ENCODE results near the gene OXNAD1.

DNA sequence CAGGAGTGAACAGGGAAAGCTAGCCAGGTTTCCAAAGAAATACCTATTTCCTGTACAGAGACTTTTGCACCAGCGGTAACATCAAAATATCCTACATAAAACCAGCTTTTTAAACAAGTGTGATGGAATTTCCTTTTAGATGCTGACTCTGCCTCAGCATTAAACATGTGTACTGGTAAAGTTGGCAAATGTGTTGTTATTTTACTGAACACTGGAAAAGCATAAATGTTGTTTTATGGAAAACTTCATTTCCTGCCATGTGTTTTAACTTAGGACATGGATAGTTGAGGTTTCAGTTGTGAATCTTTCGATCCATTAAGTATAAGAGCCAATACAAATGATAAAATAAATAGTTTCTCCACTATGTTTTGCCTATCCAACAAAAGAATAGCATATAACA, 15.7 kb downstream of the OXNAD1 start:
- TF ChIP-seq, protein P1, sequence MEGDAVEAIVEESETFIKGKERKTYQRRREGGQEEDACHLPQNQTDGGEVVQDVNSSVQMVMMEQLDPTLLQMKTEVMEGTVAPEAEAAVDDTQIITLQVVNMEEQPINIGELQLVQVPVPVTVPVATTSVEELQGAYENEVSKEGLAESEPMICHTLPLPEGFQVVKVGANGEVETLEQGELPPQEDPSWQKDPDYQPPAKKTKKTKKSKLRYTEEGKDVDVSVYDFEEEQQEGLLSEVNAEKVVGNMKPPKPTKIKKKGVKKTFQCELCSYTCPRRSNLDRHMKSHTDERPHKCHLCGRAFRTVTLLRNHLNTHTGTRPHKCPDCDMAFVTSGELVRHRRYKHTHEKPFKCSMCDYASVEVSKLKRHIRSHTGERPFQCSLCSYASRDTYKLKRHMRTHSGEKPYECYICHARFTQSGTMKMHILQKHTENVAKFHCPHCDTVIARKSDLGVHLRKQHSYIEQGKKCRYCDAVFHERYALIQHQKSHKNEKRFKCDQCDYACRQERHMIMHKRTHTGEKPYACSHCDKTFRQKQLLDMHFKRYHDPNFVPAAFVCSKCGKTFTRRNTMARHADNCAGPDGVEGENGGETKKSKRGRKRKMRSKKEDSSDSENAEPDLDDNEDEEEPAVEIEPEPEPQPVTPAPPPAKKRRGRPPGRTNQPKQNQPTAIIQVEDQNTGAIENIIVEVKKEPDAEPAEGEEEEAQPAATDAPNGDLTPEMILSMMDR (CRISPR knock-in tag; IDR thresholded peaks at IDR 0.05), result no peak
- no peak for TF ChIP-seq BRD4 (CRISPR knock-in tag; IDR thresholded peaks at IDR 0.05)
- TF ChIP-seq ZNF598 (CRISPR knock-in tag; IDR thresholded peaks at IDR 0.05; ENCODE audit: borderline replicate concordance), result no peak
- no peak for TF ChIP-seq FOXK1 (CRISPR knock-in tag; IDR thresholded peaks at IDR 0.05; ENCODE audit: borderline replicate concordance, low read depth)
- TF ChIP-seq REPIN1 (CRISPR knock-in tag; IDR thresholded peaks at IDR 0.05; ENCODE audit: borderline replicate concordance, low read depth), result no peak
- TF ChIP-seq, protein P2, sequence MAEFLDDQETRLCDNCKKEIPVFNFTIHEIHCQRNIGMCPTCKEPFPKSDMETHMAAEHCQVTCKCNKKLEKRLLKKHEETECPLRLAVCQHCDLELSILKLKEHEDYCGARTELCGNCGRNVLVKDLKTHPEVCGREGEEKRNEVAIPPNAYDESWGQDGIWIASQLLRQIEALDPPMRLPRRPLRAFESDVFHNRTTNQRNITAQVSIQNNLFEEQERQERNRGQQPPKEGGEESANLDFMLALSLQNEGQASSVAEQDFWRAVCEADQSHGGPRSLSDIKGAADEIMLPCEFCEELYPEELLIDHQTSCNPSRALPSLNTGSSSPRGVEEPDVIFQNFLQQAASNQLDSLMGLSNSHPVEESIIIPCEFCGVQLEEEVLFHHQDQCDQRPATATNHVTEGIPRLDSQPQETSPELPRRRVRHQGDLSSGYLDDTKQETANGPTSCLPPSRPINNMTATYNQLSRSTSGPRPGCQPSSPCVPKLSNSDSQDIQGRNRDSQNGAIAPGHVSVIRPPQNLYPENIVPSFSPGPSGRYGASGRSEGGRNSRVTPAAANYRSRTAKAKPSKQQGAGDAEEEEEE (CRISPR knock-in tag; IDR thresholded peaks at IDR 0.05; ENCODE audit: borderline replicate concordance), result no peak
- TF ChIP-seq, protein P3, sequence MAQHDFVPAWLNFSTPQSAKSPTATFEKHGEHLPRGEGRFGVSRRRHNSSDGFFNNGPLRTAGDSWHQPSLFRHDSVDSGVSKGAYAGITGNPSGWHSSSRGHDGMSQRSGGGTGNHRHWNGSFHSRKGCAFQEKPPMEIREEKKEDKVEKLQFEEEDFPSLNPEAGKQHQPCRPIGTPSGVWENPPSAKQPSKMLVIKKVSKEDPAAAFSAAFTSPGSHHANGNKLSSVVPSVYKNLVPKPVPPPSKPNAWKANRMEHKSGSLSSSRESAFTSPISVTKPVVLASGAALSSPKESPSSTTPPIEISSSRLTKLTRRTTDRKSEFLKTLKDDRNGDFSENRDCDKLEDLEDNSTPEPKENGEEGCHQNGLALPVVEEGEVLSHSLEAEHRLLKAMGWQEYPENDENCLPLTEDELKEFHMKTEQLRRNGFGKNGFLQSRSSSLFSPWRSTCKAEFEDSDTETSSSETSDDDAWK (CRISPR knock-in tag; IDR thresholded peaks at IDR 0.05), result no peak
- TF ChIP-seq, protein P4, sequence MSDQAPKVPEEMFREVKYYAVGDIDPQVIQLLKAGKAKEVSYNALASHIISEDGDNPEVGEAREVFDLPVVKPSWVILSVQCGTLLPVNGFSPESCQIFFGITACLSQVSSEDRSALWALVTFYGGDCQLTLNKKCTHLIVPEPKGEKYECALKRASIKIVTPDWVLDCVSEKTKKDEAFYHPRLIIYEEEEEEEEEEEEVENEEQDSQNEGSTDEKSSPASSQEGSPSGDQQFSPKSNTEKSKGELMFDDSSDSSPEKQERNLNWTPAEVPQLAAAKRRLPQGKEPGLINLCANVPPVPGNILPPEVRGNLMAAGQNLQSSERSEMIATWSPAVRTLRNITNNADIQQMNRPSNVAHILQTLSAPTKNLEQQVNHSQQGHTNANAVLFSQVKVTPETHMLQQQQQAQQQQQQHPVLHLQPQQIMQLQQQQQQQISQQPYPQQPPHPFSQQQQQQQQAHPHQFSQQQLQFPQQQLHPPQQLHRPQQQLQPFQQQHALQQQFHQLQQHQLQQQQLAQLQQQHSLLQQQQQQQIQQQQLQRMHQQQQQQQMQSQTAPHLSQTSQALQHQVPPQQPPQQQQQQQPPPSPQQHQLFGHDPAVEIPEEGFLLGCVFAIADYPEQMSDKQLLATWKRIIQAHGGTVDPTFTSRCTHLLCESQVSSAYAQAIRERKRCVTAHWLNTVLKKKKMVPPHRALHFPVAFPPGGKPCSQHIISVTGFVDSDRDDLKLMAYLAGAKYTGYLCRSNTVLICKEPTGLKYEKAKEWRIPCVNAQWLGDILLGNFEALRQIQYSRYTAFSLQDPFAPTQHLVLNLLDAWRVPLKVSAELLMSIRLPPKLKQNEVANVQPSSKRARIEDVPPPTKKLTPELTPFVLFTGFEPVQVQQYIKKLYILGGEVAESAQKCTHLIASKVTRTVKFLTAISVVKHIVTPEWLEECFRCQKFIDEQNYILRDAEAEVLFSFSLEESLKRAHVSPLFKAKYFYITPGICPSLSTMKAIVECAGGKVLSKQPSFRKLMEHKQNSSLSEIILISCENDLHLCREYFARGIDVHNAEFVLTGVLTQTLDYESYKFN (CRISPR knock-in tag; conservative IDR thresholded peaks at IDR 0.05), result no peak
- no peak for TF ChIP-seq ZNF550 (CRISPR knock-in tag; IDR thresholded peaks at IDR 0.05; ENCODE audit: borderline replicate concordance)
- TF ChIP-seq, protein P5, sequence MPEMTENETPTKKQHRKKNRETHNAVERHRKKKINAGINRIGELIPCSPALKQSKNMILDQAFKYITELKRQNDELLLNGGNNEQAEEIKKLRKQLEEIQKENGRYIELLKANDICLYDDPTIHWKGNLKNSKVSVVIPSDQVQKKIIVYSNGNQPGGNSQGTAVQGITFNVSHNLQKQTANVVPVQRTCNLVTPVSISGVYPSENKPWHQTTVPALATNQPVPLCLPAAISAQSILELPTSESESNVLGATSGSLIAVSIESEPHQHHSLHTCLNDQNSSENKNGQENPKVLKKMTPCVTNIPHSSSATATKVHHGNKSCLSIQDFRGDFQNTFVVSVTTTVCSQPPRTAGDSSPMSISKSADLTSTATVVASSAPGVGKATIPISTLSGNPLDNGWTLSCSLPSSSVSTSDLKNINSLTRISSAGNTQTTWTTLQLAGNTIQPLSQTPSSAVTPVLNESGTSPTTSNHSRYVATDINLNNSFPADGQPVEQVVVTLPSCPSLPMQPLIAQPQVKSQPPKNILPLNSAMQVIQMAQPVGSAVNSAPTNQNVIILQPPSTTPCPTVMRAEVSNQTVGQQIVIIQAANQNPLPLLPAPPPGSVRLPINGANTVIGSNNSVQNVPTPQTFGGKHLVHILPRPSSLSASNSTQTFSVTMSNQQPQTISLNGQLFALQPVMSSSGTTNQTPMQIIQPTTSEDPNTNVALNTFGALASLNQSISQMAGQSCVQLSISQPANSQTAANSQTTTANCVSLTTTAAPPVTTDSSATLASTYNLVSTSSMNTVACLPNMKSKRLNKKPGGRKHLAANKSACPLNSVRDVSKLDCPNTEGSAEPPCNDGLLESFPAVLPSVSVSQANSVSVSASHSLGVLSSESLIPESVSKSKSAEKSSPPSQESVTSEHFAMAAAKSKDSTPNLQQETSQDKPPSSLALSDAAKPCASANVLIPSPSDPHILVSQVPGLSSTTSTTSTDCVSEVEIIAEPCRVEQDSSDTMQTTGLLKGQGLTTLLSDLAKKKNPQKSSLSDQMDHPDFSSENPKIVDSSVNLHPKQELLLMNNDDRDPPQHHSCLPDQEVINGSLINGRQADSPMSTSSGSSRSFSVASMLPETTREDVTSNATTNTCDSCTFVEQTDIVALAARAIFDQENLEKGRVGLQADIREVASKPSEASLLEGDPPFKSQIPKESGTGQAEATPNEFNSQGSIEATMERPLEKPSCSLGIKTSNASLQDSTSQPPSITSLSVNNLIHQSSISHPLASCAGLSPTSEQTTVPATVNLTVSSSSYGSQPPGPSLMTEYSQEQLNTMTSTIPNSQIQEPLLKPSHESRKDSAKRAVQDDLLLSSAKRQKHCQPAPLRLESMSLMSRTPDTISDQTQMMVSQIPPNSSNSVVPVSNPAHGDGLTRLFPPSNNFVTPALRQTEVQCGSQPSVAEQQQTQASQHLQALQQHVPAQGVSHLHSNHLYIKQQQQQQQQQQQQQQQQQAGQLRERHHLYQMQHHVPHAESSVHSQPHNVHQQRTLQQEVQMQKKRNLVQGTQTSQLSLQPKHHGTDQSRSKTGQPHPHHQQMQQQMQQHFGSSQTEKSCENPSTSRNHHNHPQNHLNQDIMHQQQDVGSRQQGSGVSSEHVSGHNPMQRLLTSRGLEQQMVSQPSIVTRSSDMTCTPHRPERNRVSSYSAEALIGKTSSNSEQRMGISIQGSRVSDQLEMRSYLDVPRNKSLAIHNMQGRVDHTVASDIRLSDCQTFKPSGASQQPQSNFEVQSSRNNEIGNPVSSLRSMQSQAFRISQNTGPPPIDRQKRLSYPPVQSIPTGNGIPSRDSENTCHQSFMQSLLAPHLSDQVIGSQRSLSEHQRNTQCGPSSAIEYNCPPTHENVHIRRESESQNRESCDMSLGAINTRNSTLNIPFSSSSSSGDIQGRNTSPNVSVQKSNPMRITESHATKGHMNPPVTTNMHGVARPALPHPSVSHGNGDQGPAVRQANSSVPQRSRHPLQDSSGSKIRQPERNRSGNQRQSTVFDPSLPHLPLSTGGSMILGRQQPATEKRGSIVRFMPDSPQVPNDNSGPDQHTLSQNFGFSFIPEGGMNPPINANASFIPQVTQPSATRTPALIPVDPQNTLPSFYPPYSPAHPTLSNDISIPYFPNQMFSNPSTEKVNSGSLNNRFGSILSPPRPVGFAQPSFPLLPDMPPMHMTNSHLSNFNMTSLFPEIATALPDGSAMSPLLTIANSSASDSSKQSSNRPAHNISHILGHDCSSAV (CRISPR knock-in tag; IDR thresholded peaks at IDR 0.05; ENCODE audit: borderline replicate concordance), result no peak

Data from HepG2 (cell line).